Measurements from ENCODE around the gene PROZ. TPM values are rescaled to one million over a fixed set of nuclear protein-coding genes. Genes with fewer than 3 reads are reported as not detected.

PROZ gene
- total RNA-seq, 2 experiments from 2014 or later = not detected

DNA sequence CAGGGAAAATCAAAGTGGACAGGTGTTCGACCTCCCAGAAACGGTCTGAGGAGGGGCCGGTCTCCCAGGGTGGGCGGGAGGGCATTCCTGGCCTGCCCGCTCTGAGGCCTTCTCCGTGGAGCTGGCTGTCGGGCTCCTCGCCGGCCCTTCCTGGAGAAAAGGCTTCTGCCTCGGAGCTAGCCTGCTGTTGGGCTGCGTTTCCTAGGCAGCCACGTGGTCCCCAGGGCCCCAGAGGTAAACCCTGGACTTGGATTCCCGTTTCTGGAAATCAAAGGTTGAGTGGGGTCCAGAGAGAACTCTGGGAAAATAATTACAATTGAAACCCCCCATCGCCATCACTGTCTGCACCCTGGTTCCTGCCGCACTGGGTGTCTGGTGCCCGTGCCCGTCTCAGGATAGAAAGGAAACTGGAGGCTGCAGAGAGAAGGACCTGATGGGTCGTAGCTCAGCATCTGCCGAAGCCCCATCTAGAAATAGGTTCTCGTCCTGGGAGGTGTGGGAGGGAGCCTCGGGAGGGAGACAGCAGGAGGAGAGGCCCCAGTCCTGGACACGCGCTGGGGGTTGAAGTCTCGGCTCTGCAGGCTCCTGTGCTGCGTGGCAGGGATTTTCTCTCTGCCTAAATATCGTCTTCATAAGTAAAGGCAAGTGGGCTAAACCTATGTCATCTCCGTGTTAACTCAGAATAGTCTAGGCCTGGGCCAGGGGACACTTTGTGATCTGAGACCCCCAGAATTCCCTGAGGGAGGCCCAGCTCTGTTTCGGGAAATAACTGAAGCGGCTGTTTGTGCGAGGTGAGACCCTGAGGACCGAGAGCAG is 7.7 kb upstream of the PROZ start:
- peaks cover 6% of the 10 kb centered on the region for H3K9me3 Mint-ChIP-seq
- POLR2A ChIA-PET = no interaction called here
- no peak overlapping the region for H3K4me3 Mint-ChIP-seq
- no peak overlapping the region for H3K27ac Mint-ChIP-seq
- H3K27me3 Mint-ChIP-seq = peaks cover 26% of the 10 kb centered on the region
- peaks cover 15% of the 10 kb centered on the region for H3K4me1 Mint-ChIP-seq
- no peak for ATAC-seq (ENCODE audit: low read depth)
- DNase-seq = no peak
- peaks cover 7% of the 10 kb centered on the region for H3K36me3 Mint-ChIP-seq

DNA sequence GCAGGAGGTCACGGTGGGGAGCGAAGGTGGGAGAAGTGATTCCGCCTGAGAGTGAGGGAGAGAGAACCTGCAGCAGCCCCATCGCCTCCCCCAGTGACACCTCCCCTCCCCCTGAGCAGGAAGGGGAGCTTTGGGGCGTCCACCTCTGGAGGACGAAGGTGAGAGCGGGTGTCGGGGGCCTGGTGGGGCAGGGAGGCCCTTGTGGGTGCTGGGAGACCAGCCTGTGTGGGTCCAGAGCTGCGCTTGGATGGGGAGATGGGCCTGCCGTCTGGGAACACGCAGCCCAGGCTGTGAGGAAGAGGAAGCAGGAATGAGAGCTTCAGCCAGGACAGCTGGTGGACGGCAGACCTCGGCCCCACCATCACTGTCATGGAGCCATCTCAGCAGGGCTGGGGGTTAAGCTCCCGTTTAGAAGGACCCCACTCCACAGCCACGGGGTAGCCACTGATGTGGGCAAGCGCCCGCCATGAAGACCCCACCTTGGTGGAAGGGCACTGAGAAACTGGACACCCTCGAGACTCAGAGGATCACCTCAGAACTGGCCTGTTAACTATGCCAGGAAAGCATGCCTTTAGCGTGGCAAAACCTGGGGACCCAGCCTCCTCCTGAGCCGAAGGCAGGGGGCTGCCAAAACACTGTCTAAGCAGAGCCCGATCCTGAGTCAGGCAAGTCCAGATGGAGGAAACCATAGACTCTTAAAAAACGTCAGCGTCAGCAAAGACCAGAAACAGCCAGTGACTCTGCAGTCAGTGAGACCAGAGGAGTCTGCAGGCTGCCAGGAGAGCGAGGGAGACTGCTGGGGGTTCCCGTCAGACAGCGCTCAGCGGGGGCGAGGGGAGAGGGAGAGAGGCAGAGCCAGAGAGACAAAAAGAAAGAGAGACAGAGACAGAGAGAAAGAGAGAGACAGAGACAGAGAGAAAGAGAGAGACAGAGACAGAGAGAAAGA is 6.4 kb upstream of the PROZ start:
- peaks cover 8% of the 10 kb centered on the region for H3K36me3 Mint-ChIP-seq
- ATAC-seq (ENCODE audit: low read depth) (no peak), DNase-seq (no peak)
- POLR2A ChIA-PET = no interaction called here
- H3K4me3 Mint-ChIP-seq = peak overlapping the region; percentile 82
- peaks cover 11% of the 10 kb centered on the region for H3K9me3 Mint-ChIP-seq
- no peak overlapping the region for H3K27ac Mint-ChIP-seq
- peaks cover 28% of the 10 kb centered on the region for H3K27me3 Mint-ChIP-seq
- H3K4me1 Mint-ChIP-seq = peaks cover 16% of the 10 kb centered on the region

DNA sequence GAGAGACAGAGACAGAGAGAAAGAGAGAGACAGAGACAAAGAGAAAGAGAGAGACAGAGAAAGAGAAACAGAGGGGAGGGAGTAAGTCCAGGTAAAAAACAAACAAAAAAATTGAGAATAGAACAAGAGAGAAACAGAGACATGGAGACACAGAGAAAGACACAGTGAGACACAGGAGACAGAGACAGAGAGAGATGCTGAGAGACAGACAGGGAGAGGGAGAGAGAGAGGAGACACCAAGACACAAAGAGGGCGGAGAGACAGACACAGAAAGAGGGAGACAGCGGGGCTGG is 5.8 kb upstream of the PROZ start:
- Mint-ChIP-seq H3K36me3 (peaks cover 13% of the 10 kb centered on the region), H3K9me3 (peaks cover 15% of the 10 kb centered on the region), H3K27me3 (peaks cover 33% of the 10 kb centered on the region), H3K4me1 (peaks cover 21% of the 10 kb centered on the region), H3K4me3 (peak overlapping the region; percentile 82), H3K27ac (peak overlapping the region; percentile 51)
- ATAC-seq (ENCODE audit: low read depth) (no peak), DNase-seq (no peak)
- POLR2A ChIA-PET = interaction anchor here (1.0 kb wide), 1 partner anchor 57 kb away, joined by 3 read pairs; the partner anchor contains the start of gene CUL4A

DNA sequence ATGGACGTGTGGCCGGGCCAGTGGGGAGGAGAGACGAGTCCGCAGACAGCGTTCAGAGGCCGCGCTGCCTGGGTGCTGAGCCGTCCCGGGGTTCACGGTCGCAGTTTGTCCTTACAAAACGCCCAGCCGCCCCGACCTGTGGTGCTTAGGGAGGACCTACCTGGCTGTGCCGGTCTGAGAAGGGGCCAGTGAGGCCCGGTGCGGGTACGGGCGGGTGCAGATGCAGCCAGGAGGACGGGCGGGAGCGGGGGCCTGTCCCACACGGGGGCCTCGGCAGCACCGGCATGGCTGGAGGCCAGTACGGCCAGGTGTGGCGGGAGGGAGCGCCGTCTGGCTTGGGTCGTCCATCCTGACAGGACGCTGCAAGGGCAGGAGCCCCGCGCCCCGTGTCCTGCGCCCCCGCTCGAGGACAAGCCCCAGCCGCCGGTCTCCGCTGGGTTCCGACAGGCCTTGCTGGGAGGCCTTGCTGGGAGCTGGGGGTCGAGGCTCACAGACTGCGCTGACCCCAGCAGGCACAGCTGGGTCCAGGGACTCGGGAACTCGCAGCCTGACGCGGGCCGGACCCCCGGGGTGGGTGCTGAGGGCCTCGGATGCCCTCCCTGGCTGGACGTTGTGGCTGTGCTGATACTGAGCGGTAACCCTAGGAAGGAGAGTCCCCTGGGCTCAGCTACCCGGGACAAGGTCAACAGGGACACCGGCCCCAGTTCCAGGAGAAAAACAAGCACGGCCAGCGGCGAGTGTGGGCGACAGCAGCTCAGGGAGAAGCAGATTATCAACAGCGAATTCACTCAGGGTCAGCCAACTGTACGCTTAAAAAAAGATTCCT is 5.3 kb upstream of the PROZ start:
- peak; percentile 48 for DNase-seq

DNA sequence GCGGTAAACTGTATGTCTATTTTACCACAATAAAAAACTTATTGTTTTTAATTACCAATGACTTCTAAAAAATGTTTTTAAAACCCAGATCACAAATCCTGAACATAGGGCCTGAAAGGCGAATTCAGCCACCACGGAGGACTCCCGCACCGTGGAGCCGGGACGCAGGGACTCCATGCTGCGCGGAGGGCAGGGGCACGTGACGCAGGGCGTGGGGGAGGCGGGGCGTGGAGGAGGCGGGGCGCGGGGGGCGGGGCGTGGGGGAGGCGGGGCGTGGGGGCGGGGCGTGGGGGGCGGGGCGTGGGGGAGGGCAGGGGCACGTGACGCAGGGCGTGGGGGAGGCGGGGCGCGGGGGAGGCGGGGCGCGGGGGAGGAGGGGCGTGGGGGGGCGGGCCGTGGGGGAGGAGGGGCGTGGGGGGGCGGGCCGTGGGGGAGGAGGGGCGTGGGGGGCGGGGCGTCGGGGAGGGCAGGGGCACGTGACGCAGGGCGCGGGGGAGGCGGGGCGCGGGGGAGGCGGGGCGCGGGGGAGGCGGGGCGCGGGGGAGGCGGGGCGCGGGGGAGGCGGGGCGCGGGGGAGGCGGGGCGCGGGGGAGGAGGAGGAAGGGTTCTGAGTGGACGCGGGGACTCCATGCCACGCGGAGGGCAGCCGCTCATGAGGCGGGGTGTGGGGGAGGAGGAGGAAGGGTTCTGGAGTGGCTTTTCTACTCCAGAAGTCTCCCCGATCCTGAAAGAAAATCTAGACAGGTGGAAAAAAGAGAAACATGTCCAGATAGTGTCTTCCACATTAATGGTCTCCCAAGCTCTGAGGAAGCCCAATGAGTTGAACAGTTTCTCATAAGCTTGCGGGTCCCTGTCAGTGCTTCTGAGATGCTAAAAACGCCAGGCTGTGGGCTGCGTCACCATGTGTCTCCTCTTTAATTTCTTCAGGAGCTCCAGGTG is 4.4 kb upstream of the PROZ start:
- Mint-ChIP-seq H3K27me3 (peaks cover 33% of the 10 kb centered on the region), H3K36me3 (peaks cover 13% of the 10 kb centered on the region), H3K4me3 (peak overlapping the region; percentile 71), H3K27ac (no peak overlapping the region), H3K4me1 (peaks cover 21% of the 10 kb centered on the region), H3K9me3 (peaks cover 15% of the 10 kb centered on the region)
- POLR2A ChIA-PET = interaction anchor here (0.8 to 1.1 kb wide), 3 partner anchors 54 to 56 kb away, joined by 3 to 4 read pairs (median 3); partner anchors contain the start of genes CUL4A and PCID2
- peak; percentile 67 for DNase-seq
- peak; percentile 79 for ATAC-seq (ENCODE audit: low read depth)

More for the DNA sequence above, 5.3 kb upstream of the PROZ start:
- peaks cover 13% of the 10 kb centered on the region for H3K36me3 Mint-ChIP-seq
- peaks cover 15% of the 10 kb centered on the region for H3K9me3 Mint-ChIP-seq
- H3K27ac Mint-ChIP-seq = peak overlapping the region; percentile 51
- POLR2A ChIA-PET = interaction anchor here (1.0 kb wide), 1 partner anchor 57 kb away, joined by 3 read pairs; the partner anchor contains the start of gene CUL4A
- peaks cover 21% of the 10 kb centered on the region for H3K4me1 Mint-ChIP-seq
- peak overlapping the region; percentile 82 for H3K4me3 Mint-ChIP-seq
- peaks cover 33% of the 10 kb centered on the region for H3K27me3 Mint-ChIP-seq
- peak; percentile 25 for ATAC-seq (ENCODE audit: low read depth)

DNA sequence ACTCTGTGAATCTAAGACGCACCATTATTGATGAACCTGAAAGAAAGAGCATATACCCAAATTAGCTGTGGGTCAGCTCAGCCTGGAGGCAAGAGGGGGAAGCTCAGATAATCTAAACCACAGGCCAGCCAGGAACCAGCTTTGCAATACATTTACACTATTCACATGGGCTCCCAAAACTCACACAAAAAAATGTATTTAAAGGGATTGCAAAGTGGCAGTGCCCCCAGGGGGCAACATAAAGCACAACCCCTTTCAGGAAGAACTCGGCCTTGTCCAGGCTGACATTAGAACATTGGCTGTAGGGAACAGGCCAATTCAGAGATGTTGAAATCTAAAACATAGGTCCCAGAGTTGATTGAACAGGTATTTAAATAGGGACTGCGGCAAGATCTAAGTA is 3.2 kb upstream of the PROZ start:
- ATAC-seq (ENCODE audit: low read depth) (no peak), DNase-seq (no peak)
- H3K27ac Mint-ChIP-seq = no peak overlapping the region
- H3K9me3 Mint-ChIP-seq = peaks cover 15% of the 10 kb centered on the region
- no peak overlapping the region for H3K4me3 Mint-ChIP-seq
- peaks cover 32% of the 10 kb centered on the region for H3K27me3 Mint-ChIP-seq
- POLR2A ChIA-PET = interaction anchor here (0.8 to 1.1 kb wide), 2 partner anchors 53 to 55 kb away, joined by 3 to 4 read pairs; partner anchors contain the start of genes CUL4A and PCID2
- H3K36me3 Mint-ChIP-seq = peaks cover 13% of the 10 kb centered on the region
- H3K4me1 Mint-ChIP-seq = peaks cover 24% of the 10 kb centered on the region

DNA sequence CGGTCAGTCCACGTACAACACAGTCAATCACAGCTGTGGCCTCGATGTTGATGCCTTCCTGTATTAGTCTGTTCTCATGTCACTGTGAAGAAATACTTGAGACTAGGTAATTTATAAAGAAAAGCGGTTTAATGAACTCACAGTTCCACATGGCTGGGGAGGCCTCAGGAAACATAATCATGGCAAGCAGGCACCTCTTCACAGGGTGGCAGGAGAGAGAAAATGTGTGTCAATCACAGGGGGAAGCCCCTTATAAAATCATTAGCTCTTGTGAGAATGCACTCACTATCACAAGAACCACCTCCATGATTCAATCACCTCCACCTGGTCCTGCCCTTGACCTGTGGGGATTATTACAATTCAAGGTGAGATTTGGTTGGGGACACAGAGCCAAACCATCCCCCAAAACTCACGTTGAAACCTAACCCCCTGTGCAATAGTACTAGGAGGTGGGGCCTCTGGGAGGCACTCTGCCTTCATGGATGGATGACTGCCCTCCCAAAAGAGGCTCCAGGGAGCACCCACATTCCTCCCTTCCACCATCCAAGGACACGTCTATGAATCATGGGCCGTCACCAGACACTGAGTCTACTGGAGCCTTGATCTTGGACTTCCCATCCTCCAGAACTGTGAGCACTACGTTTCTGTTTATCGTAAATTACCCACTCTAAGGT is 2.3 kb upstream of the PROZ start:
- POLR2A ChIA-PET = no interaction called here
- H3K27ac Mint-ChIP-seq = no peak overlapping the region

DNA sequence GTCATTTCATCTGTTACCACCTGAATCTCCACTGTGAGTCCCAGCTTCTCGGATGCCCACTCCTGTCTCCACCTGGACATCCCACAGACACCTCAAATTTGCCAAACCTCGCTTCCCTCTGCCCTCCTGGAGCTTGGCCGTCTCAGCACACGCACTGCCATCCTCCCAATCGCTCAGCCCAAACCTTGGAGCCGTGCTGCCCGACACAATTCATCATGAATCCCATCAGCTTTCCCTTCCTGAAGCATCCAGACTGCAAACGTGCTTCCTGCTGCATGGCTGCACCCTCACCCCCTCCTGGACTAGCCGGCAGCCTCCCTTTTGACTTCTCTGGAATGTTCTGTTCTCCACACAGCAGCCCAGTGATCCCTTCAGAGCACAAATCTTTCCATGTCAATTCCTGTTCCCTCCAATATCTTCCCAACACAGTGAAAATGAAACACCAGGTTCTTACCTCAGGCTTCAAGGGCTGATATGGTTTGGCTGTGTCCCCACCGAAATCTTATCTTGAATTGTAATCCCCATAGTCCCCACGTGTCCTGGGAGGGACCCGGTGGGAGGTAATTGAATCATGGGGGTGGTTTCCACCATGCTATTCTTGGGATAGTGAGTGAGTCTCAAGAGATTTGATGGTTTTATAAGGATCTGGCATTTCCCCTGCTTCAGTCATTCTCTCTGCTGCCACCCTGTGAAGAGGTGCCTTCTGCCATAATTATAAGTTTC is 1.1 kb upstream of the PROZ start:
- peaks cover 15% of the 10 kb centered on the region for H3K9me3 Mint-ChIP-seq
- no peak overlapping the region for H3K27ac Mint-ChIP-seq
- ATAC-seq (ENCODE audit: low read depth) (no peak), DNase-seq (no peak)
- H3K27me3 Mint-ChIP-seq = peaks cover 18% of the 10 kb centered on the region
- H3K4me3 Mint-ChIP-seq = no peak overlapping the region
- POLR2A ChIA-PET = no interaction called here
- H3K4me1 Mint-ChIP-seq = peaks cover 29% of the 10 kb centered on the region
- peaks cover 13% of the 10 kb centered on the region for H3K36me3 Mint-ChIP-seq

More for the DNA sequence above, 2.3 kb upstream of the PROZ start:
- Mint-ChIP-seq H3K27me3 (peaks cover 28% of the 10 kb centered on the region), H3K4me1 (peaks cover 28% of the 10 kb centered on the region), H3K9me3 (peaks cover 15% of the 10 kb centered on the region), H3K4me3 (no peak overlapping the region), H3K36me3 (peaks cover 13% of the 10 kb centered on the region)
- ATAC-seq (ENCODE audit: low read depth) = no peak
- DNase-seq = no peak

DNA sequence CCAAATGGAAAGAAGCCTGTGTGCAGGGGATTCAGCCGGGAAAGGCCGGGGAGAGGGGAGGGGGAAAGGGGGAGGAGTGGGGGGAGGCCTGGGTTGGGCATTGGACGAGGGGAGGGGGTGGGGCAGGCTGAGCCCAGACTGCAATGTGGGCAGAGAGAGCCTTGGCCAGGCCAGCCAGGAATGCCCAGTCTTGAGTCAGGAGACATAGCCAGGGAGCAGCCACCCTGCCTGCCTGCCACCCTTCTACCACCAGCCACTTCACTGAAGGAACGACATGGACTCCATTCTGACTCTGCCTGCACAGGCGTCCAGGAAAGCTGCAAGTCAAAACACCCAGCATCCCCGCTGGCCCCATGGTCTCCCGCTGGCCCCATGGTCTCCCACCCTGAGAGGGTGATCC is 498 bp downstream of the PROZ start:
- Mint-ChIP-seq H3K9me3 (peaks cover 15% of the 10 kb centered on the region), H3K27me3 (peaks cover 9% of the 10 kb centered on the region), H3K36me3 (peaks cover 10% of the 10 kb centered on the region), H3K4me3 (no peak overlapping the region), H3K4me1 (peaks cover 29% of the 10 kb centered on the region), H3K27ac (no peak overlapping the region)
- ATAC-seq (ENCODE audit: low read depth) = no peak
- no peak for DNase-seq
- POLR2A ChIA-PET = no interaction called here

DNA sequence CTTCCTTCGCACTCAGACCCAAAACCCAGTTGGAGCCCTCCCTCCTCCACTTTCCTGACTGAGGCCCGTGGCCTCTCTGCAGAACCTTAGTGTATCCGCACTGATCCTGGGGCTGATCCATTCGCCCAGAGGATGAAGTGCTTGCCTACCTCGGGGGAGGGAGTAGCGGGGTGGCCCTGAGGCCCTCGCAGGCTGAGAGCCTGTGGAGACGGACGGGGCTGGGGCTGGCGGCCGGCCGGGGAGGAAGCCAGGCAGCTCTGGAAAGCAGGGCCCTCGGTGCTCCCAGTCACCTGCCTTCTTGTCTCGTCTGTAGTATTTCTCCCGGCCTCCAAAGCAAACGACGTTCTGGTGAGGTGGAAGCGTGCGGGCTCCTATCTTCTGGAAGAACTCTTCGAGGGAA is 1.3 kb downstream of the PROZ start:
- peaks cover 32% of the 10 kb centered on the region for H3K4me1 Mint-ChIP-seq
- POLR2A ChIA-PET = no interaction called here
- H3K27ac Mint-ChIP-seq = no peak overlapping the region
- peaks cover 15% of the 10 kb centered on the region for H3K9me3 Mint-ChIP-seq
- peaks cover 9% of the 10 kb centered on the region for H3K27me3 Mint-ChIP-seq
- DNase-seq (no peak), ATAC-seq (ENCODE audit: low read depth) (no peak)
- peaks cover 10% of the 10 kb centered on the region for H3K36me3 Mint-ChIP-seq
- no peak overlapping the region for H3K4me3 Mint-ChIP-seq

DNA sequence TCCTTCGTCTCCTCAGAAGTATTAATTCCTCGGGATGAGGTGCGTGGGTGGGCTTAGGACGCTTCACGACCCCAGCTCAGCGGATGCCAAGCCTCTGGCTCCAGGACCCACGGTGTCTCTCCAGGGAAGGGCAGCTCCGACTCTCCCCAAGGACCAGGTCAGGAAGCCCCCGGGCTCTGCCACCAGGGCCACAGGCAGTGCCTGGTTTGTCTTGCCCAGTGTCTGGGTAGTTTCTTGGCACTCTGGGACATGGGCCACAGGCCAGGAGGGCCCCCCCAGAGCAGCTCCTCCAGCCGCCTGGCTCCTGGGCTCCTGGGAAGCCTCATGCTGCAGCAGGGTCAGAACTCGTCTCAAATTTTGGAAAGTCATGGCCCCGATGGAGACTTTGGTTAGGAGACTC is 2.5 kb downstream of the PROZ start:
- POLR2A ChIA-PET = interaction anchor here (1.8 kb wide), 1 partner anchor 49 kb away, joined by 6 read pairs; the partner anchor contains the start of gene CUL4A
- H3K36me3 Mint-ChIP-seq = peaks cover 6% of the 10 kb centered on the region

More for the DNA sequence above, 2.5 kb downstream of the PROZ start:
- peaks cover 6% of the 10 kb centered on the region for H3K9me3 Mint-ChIP-seq
- peaks cover 7% of the 10 kb centered on the region for H3K27me3 Mint-ChIP-seq
- peak overlapping the region; percentile 70 for H3K4me3 Mint-ChIP-seq
- no peak for DNase-seq
- H3K4me1 Mint-ChIP-seq = peaks cover 31% of the 10 kb centered on the region
- ATAC-seq (ENCODE audit: low read depth) = no peak
- peak overlapping the region; percentile 78 for H3K27ac Mint-ChIP-seq

All from activated naive CD8-positive, alpha-beta T cell treated with anti-CD3 and anti-CD28 coated beads, Interleukin-2, amount 10 ng/mL, durations not matched to agents 7 days and 5 days (primary cell).